Adipocyte (in vitro differentiated cells): ENCODE data around the gene MAST2.

Experiments
- DNase-seq: peaks from one replicate; pipeline ENCODE4 v3.0.0-alpha.2; 2015; ENCODE audit warnings: low read depth
- H3K27me3 ChIP-seq: replicated peaks from 2 replicates; pipeline ENCODE4 v1.7.0; 2013; ENCODE audit warnings: mild to moderate bottlenecking, low read length, moderate library complexity; ENCODE audit not compliant: control insufficient read depth, insufficient read depth
- H3K36me3 ChIP-seq: 2 replicates; pipeline ENCODE4 v1.7.0; 2013; ENCODE audit warnings: low read length, mild to moderate bottlenecking, moderate library complexity; ENCODE audit not compliant: control insufficient read depth, insufficient read depth, severe bottlenecking
- H3K4me1 ChIP-seq: 2 replicates; pipeline ENCODE4 v1.7.0; 2013; ENCODE audit warnings: mild to moderate bottlenecking, low read length, moderate library complexity; ENCODE audit not compliant: control insufficient read depth, insufficient read depth
- H3K4me3 ChIP-seq: 2 replicates; pipeline ENCODE4 v1.7.0; 2013; ENCODE audit warnings: mild to moderate bottlenecking, low read length, moderate library complexity
- H3K9ac ChIP-seq: 2 replicates; pipeline ENCODE4 v1.7.0; 2013; ENCODE audit warnings: mild to moderate bottlenecking, low read length, moderate library complexity
- H3K9me3 ChIP-seq: 2 replicates; pipeline ENCODE4 v1.7.0; 2013; ENCODE audit warnings: mild to moderate bottlenecking, low read length, moderate library complexity; ENCODE audit not compliant: control insufficient read depth

The MAST2 gene

GRCh38 chr1:45803299-45803780 lies at the start of gene MAST2:
Gene MAST2, plus strand, starts transcription at chr1:45803612. Its CDS starts 284 bp downstream, at chr1:45803896.
- peaks cover 24% of the 10 kb centered on the region for H3K4me1 ChIP-seq
- no peaks in the 10 kb centered on the region for H3K9me3 ChIP-seq

GRCh38 chr1:45755697-45756096 lies 47.7 kb upstream of the MAST2 start:
- Histone ChIP-seq H3K4me1 (peaks cover 22% of the 10 kb centered on the region), H3K36me3 (no peaks in the 10 kb centered on the region), H3K9ac (no peak overlapping the region), H3K9me3 (peaks cover 3% of the 10 kb centered on the region), H3K4me3 (no peak overlapping the region), H3K27me3 (no peaks in the 10 kb centered on the region)
- no peak for DNase-seq

More at GRCh38 chr1:45803299-45803780, at the start of gene MAST2:
- H3K4me3 ChIP-seq, result peak within 1 kb of the TSS; percentile 90
- peak within 1 kb of the TSS; percentile 81 for H3K9ac ChIP-seq
- no peaks in the 10 kb centered on the region for H3K36me3 ChIP-seq
- DNase-seq, result peak; percentile 97
- H3K27me3 ChIP-seq, result no peaks in the 10 kb centered on the region

GRCh38 chr1:45762291-45762690 lies 41.1 kb upstream of the MAST2 start:
- H3K9me3 ChIP-seq, result no peaks in the 10 kb centered on the region
- no peaks in the 10 kb centered on the region for H3K36me3 ChIP-seq
- H3K9ac ChIP-seq, result no peak overlapping the region
- H3K27me3 ChIP-seq, result no peaks in the 10 kb centered on the region
- no peak overlapping the region for H3K4me3 ChIP-seq
- DNase-seq, result no peak
- peaks cover 3% of the 10 kb centered on the region for H3K4me1 ChIP-seq

GRCh38 chr1:45765999-45766792 lies 37.2 kb upstream of the MAST2 start:
- Histone ChIP-seq H3K27me3 (no peaks in the 10 kb centered on the region), H3K36me3 (no peaks in the 10 kb centered on the region), H3K4me1 (peaks cover 3% of the 10 kb centered on the region), H3K9me3 (no peaks in the 10 kb centered on the region), H3K9ac (no peak overlapping the region), H3K4me3 (no peak overlapping the region)
- DNase-seq, result no peak

GRCh38 chr1:45767035-45767434 lies 36.4 kb upstream of the MAST2 start:
- peak; percentile 57 for DNase-seq
- Histone ChIP-seq H3K4me1 (peaks cover 3% of the 10 kb centered on the region), H3K36me3 (no peaks in the 10 kb centered on the region), H3K27me3 (no peaks in the 10 kb centered on the region), H3K4me3 (no peak overlapping the region), H3K9me3 (no peaks in the 10 kb centered on the region), H3K9ac (no peak overlapping the region)

- no peak overlapping the region for H3K4me3 ChIP-seq
- DNase-seq, result peak; percentile 45
- H3K36me3 ChIP-seq, result no peaks in the 10 kb centered on the region
- peaks cover 3% of the 10 kb centered on the region for H3K4me1 ChIP-seq
- no peak overlapping the region for H3K9ac ChIP-seq
- H3K9me3 ChIP-seq, result no peaks in the 10 kb centered on the region
- no peaks in the 10 kb centered on the region for H3K27me3 ChIP-seq
Observed at GRCh38 chr1:45769261-45769932, 34.0 kb upstream of the MAST2 start.

- H3K9ac ChIP-seq, result no peak overlapping the region
- H3K36me3 ChIP-seq, result no peaks in the 10 kb centered on the region
- H3K9me3 ChIP-seq, result no peaks in the 10 kb centered on the region
- no peaks in the 10 kb centered on the region for H3K4me1 ChIP-seq
- H3K4me3 ChIP-seq, result no peak overlapping the region
- H3K27me3 ChIP-seq, result no peaks in the 10 kb centered on the region
- no peak for DNase-seq
Observed at GRCh38 chr1:45772971-45773370, 30.4 kb upstream of the MAST2 start.

GRCh38 chr1:45775794-45776193 lies 27.6 kb upstream of the MAST2 start:
- no peak overlapping the region for H3K4me3 ChIP-seq
- DNase-seq, result no peak

GRCh38 chr1:45785583-45785982 lies 17.8 kb upstream of the MAST2 start:
- H3K9me3 ChIP-seq, result no peaks in the 10 kb centered on the region
- no peaks in the 10 kb centered on the region for H3K4me1 ChIP-seq
- no peak overlapping the region for H3K9ac ChIP-seq
- H3K4me3 ChIP-seq, result no peak overlapping the region
- H3K36me3 ChIP-seq, result no peaks in the 10 kb centered on the region
- DNase-seq, result no peak
- H3K27me3 ChIP-seq, result no peaks in the 10 kb centered on the region

More at GRCh38 chr1:45775794-45776193, 27.6 kb upstream of the MAST2 start:
- peaks cover 2% of the 10 kb centered on the region for H3K27me3 ChIP-seq
- H3K9me3 ChIP-seq, result no peaks in the 10 kb centered on the region
- H3K36me3 ChIP-seq, result no peaks in the 10 kb centered on the region
- no peaks in the 10 kb centered on the region for H3K4me1 ChIP-seq
- H3K9ac ChIP-seq, result no peak overlapping the region

GRCh38 chr1:45787905-45788304 lies 15.5 kb upstream of the MAST2 start:
- Histone ChIP-seq H3K4me3 (no peak overlapping the region), H3K36me3 (no peaks in the 10 kb centered on the region), H3K9ac (no peak overlapping the region), H3K4me1 (no peaks in the 10 kb centered on the region), H3K27me3 (no peaks in the 10 kb centered on the region), H3K9me3 (no peaks in the 10 kb centered on the region)
- DNase-seq, result no peak

- Histone ChIP-seq H3K4me3 (no peak overlapping the region), H3K9me3 (no peaks in the 10 kb centered on the region), H3K36me3 (no peaks in the 10 kb centered on the region), H3K27me3 (no peaks in the 10 kb centered on the region), H3K4me1 (no peaks in the 10 kb centered on the region), H3K9ac (no peak overlapping the region)
- DNase-seq, result no peak
Observed at GRCh38 chr1:45789601-45790000, 13.8 kb upstream of the MAST2 start.
